ENCODE results near the gene IL17RE.

- TF ChIP-seq PBX3 (CRISPR knock-in tag; IDR thresholded peaks at IDR 0.05) (no peak), SCRT1 (tag by site-specific recombination; IDR thresholded peaks at IDR 0.05; ENCODE audit: borderline replicate concordance) (no peak), ZNF645 (tag by site-specific recombination; IDR thresholded peaks at IDR 0.05) (no peak), ZXDB (tag by site-specific recombination; IDR thresholded peaks at IDR 0.05) (no peak), ZSCAN18 (tag by site-specific recombination; IDR thresholded peaks at IDR 0.05) (no peak), CTCF (tag by site-specific recombination; IDR thresholded peaks at IDR 0.05) (no peak), TCF7L2 (IDR thresholded peaks at IDR 0.05; ENCODE audit: borderline replicate concordance, low read depth, low read length) (no peak), ZBTB1 (tag by site-specific recombination; IDR thresholded peaks at IDR 0.05) (no peak), PRDM10 (tag by site-specific recombination; IDR thresholded peaks at IDR 0.05) (no peak), ELK4 (IDR thresholded peaks at IDR 0.05; ENCODE audit: borderline replicate concordance, low read depth, low read length) (no peak), ZBTB11 (tag by site-specific recombination; conservative IDR thresholded peaks at IDR 0.05; ENCODE audit: low read depth) (no peak), ZSCAN30 (tag by site-specific recombination; IDR thresholded peaks at IDR 0.05) (no peak), ZNF449 (tag by site-specific recombination; IDR thresholded peaks at IDR 0.05) (no peak)
Observed at GRCh38 chr3:9862391-9863057, 40.1 kb upstream of the IL17RE start.
